8988T (cell line): ENCODE results near the gene GATA6.
A peak's percentile ranks its signal among the peaks of the same experiment; 100 is the strongest.
"Not testable (repeated sequence)": the region's sequence is repeated elsewhere in the genome, so short reads cannot be mapped to it uniquely, and the experiment has no call there.

Source experiments
- DNase-seq: peaks from one replicate; pipeline ENCODE4 v3.0.0; 2011

GATA6 gene

DNA sequence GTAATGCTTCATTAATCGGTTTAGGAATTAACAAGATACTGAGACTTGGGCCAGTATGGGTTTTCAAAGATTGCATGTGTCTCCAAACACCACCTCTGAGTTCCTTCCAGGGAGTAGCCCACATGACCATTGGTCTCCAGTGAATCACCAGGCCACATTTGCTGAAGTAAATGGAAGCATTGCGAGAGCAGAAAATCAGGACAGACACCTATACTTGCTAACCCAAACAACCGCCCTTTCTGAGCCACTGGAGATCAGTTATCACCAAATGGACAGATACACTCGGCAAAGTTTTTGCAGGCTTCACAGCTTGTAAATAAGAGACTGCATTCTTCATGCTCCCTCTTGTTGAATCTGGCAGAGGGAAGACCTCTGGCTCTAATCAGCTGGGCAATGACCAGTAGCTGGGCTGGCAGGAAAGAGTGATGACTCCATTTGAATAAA, 40.9 kb downstream of the GATA6 start:
- no peak for DNase-seq

DNA sequence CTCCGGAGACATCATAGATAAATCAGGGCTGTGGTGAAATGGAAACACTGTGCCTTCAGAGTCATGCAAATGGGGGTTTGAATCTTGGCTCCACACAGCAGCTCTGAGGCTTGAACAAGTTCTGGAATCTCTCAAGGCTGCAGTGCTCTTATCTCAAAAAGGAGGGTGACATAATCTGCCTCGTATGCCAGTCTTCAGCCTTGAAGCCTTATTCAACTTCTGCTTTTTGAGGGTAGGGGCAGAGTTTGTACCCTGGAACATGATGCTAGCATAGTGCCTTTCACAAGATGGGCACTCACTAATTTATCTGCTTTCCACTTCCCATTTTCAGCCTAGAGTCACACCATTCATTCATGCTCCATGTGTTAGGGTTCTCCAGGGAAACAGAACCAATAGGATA, 42.3 kb downstream of the GATA6 start:
- DNase-seq: no peak

DNA sequence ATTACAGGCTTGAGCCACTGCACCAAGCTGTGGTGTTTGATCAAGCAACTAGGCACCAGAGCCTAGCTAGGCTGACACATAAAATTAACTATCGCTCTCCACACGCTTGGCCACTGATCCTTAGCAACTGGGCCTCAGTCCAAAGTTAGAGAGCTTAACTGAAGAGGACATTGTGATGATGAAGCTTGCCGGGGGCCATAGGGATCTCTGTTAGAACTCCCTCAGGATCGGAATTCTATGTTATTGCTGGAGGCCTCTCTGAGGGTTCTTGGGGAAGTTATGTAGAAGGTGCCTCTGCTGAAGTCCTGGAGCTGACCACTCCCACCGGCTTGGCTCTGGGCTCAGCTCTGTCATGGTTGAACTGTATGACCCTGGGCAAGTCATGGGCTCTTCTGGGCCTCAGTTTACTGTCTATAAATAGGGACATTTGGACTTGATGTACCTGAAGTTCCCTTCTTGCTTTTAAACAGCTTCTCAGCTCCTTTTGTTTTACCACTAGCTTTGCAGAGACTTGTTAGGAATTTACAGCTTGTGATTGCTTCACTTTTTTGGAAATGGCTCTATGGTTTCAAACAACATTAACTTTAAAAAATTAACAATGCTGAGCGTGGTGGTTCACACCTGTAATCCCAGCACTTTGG, 44.1 kb downstream of the GATA6 start:
- no peak for DNase-seq

DNA sequence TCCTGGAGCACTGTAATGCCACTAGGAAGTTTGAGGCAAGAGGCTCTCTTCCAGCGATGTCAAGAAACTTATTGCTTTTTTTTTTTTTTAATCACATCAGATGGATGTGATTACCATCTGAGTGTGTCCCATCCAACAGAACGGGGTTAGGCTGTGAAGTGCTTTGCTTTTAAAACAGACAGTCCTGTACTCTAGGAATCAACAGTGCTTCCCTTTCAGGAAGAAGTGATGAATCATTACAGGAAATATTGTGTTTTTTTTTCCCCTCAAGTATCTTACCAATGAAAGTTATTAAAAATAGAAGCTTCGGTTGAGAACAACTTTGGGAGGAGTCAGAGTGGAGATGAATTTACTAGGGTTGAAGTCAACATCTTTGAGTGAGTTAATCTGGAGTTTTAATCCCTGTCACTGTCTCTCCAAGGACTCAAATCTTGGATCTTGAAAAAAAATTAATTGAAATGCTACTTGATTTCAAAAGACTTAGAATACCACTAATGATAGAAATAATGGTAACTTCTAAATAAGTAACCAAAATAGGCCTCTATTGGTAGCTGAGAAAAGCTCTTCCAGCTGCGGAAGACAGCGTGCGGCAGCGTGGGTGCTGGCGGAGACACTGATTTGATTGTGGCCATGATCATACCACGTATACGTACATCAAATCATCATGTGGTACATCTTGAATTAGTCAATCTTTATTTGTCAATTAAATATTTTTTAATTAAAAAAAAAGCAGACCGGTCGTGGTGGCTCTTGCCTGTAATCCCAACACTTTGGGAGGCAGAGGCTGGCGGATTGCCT, 45.5 kb downstream of the GATA6 start:
- DNase-seq: no peak

DNA sequence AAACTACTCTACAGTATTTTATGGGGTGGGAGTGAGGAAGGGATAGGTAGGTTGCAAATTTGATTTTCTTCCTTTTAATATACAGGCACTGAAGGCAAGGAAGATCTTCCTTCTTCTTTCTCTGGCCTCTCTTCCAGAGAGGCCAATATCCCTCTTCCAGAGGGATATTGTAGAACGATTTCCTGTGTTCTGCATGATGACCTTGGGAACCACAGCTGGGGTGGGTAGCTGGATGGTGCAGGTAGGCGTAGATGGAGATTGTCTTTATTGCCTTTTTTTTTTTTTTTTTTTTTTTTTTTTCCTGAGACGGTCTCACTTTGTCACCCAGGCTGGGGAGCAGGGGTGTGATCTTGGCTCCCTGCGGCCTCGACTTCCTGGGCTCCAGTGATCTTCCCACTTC, 49.4 kb downstream of the GATA6 start:
- no peak for DNase-seq

- no peak for DNase-seq
These were observed 50.4 kb downstream of the GATA6 start for GRCh38 chr18:22219568-22220355.

DNA sequence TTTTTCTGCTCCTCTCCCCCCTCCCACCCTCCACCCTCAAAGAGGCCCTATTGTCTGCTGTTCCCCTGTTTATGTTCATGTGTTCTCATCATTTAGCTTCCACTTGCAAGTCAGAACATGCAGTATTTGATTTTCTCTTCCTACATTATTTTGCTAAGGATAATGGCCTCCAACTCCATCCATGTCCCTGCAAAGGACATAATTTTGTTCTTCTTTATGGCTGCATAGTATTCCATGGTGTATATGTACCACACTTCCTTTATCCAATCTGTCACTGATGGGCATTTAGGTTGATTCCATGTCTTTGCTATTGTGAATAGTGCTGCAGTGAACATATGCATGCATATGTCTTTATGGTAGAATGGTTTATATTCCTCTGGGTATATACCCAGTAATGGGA, 51.2 kb downstream of the GATA6 start:
- DNase-seq: not testable (repeated sequence)

DNA sequence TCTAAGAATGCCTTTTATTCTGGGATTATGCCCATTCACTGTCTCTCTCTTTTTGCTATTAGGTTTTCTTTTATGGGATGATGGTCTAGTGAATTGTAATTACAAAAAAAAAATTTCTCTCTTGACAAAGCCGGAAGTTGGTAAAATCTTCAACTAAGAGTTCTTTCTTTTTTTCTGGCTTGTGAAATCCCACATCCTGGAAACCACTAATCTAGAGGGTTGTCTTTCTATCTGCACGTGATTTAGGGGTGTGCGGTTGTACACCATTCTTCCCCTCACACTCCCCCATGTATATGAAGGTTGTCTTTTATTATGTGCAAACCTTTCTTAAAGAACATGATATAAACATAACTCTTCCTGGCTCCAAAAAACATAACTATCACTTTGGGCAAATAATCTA, 52.0 kb downstream of the GATA6 start:
- DNase-seq: no peak

GRCh38 chr18:22223254-22223964, 54.0 kb downstream of the GATA6 start:
- peak; percentile 80 for DNase-seq

- no peak for DNase-seq
These were observed 54.6 kb downstream of the GATA6 start for GRCh38 chr18:22223965-22224322.

DNA sequence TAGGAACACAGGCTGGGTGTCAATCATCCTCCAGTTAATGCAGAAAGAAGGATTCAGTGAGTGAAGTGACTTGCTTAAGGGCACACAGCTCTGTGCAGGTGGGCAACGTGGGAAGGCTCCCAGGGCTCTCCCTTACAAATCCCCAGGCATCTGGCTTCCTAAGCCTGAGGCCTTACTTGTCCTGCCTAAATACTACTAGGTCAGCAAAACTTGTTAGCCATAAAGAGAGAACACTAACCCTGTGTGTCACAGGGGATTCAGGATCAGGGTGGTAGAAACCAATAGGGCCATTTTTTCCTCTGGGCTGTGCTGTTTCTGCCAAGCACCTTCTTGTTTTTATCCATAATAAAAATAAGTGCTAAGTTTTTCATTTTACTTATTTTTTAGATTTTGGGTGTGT, 55.0 kb downstream of the GATA6 start:
- DNase-seq: no peak

- DNase-seq: no peak
These were observed 57.4 kb downstream of the GATA6 start for GRCh38 chr18:22226801-22227200.

- DNase-seq: no peak
These were observed 59.6 kb downstream of the GATA6 start for GRCh38 chr18:22228976-22229375.

GRCh38 chr18:22229456-22230124, 60.2 kb downstream of the GATA6 start:
- DNase-seq: no peak

DNA sequence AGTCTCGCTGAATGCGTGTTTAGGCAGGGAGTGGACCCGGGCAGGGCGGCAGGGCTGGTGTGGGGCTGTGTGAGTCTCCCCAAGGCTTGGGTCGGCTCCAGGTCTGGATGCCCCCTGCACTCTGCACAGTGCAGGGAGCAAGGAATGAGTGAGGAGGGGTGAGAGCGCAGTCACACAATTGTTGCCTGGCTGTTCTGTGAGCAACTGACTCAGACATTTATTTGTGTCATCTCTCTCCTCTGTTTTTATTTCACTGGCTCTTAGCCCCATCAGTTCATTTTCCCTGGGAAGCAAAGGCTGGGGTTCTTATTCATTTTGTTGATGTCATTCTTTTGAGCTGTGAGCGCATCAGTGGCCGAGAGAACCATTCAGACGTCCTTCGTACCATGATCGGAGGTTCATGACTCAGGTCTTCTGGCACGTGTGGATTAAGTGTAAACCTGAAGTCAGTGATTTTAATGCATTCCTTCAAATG, 61.1 kb downstream of the GATA6 start:
- no peak for DNase-seq

DNA sequence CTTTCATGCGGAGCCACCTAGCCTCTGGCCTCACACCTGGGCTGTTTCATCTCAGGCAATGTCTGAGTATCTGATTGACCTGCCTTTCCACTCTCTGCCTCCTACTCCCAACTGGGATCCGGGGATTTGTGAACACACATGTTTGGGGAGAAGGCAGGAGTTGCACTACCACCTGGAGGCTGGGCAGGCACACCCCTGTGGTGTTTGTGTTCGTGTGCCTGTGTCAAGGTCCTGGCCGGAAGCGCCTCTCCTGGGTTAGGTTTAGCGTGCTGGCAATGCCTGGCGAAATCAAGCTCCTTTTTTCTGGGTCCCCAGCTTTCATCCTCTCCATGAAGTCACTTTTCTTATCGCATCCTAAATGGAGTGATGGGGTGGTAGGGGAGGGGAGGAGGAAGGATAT, 63.9 kb downstream of the GATA6 start:
- no peak for DNase-seq

- DNase-seq: no peak
These were observed 68.6 kb downstream of the GATA6 start for GRCh38 chr18:22238036-22238435.

DNA sequence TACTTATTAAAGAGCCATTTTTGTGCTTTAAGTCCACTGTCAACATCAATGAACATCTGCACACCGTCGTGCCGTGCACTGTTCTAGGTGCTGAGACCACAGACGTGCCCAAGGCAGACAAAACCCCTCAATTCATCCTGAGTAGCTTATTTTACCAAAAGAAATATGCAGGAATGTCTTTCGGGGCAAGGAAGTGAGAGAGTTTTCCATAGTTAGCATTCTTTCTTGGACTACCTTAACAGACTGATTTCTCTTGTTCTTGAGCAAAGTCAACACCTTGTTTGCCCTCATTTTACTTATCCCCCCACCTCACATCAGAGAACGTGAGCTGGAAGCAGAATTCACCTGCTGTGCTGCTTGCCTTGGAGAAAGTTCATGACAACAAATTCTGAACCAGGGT, 69.3 kb downstream of the GATA6 start:
- DNase-seq: no peak

- DNase-seq: no peak
These were observed 72.6 kb downstream of the GATA6 start for GRCh38 chr18:22241921-22242361.

- DNase-seq: no peak
These were observed 74.1 kb downstream of the GATA6 start for GRCh38 chr18:22243513-22243912.

DNA sequence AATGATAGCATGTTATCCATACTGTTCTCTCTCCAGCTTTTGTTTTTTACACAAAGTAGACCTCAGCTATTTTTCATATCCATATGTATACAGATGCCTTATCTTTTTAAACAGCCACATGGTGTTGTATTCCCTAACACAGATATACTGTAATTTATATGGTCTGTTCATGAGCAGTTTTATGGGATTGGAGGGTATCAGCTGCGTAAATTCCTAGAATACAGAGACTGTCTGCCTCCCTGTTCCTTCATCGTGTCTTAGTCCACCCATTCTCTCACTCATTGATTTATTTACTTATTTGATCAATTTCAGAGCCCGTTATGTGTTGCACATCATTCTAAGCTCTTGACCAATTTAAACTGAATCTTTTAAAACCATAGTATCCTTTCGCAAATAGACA, 80.6 kb downstream of the GATA6 start:
- no peak for DNase-seq

GRCh38 chr18:22250591-22250996, 81.2 kb downstream of the GATA6 start:
- DNase-seq: no peak
